Measurements from ENCODE around the gene ENAM. TPM values are rescaled to one million over a fixed set of nuclear protein-coding genes. Genes with fewer than 3 reads are reported as not detected.

The ENAM gene
- total RNA-seq, 1 donor from 2014 or later: 0.12 TPM

- Histone ChIP-seq H3K4me1 (no peaks in the 10 kb centered on the region), H3K36me3 (no peaks in the 10 kb centered on the region), H3K27ac (no peak overlapping the region), H3K4me3 (no peak overlapping the region), H3K9me3 (no peaks in the 10 kb centered on the region), H3K27me3 (ENCODE audit: low read depth) (no peaks in the 10 kb centered on the region)
- intact Hi-C loops (cut with DNase I): no loop called here
- TF ChIP-seq, protein P1, sequence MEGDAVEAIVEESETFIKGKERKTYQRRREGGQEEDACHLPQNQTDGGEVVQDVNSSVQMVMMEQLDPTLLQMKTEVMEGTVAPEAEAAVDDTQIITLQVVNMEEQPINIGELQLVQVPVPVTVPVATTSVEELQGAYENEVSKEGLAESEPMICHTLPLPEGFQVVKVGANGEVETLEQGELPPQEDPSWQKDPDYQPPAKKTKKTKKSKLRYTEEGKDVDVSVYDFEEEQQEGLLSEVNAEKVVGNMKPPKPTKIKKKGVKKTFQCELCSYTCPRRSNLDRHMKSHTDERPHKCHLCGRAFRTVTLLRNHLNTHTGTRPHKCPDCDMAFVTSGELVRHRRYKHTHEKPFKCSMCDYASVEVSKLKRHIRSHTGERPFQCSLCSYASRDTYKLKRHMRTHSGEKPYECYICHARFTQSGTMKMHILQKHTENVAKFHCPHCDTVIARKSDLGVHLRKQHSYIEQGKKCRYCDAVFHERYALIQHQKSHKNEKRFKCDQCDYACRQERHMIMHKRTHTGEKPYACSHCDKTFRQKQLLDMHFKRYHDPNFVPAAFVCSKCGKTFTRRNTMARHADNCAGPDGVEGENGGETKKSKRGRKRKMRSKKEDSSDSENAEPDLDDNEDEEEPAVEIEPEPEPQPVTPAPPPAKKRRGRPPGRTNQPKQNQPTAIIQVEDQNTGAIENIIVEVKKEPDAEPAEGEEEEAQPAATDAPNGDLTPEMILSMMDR (IDR thresholded peaks at IDR 0.05): no peak
- no peak for DNase-seq
- no peak for ATAC-seq
Measured at GRCh38 chr4:70624226-70624793, 4.2 kb upstream of the ENAM start.

- intact Hi-C loops (cut with DNase I): no loop called here
Measured at GRCh38 chr4:70627620-70628019, 924 bp upstream of the ENAM start.

DNA sequence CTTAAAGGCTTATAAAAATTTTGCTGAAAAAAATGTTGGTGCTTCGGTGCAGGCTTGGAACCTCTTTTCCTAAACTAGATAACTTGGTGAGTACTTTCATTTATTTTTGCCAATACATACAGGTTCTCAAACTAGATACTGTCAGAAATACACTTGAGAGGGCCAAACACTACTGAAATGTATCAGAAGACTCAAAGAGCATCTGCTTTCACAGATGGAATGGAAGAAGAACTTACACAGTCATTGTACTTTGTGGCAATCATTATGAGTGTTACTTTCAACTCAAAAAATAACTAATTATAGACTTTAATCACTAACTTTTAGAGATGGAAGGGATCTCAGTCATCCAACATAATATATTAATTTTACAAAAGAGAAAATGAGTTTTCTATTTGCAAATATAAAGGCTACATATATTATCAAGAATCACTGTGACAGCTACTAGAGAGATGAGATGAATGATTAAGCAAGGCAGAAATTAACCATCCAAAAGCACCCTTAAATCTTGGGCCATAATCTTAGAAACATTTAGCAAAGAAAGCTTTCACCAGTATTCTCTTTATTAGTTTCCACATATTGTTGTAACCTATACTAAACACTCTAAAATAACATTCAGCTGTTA lies 1.0 kb downstream of the ENAM start:
- DNase-seq (no peak), ATAC-seq (no peak)
- TF ChIP-seq, protein P1 (IDR thresholded peaks at IDR 0.05): no peak
- no peak overlapping the region for H3K27ac ChIP-seq
- intact Hi-C loops (cut with DNase I): no loop called here
- no peaks in the 10 kb centered on the region for H3K4me1 ChIP-seq
- H3K9me3 ChIP-seq: no peaks in the 10 kb centered on the region
- no peak overlapping the region for H3K4me3 ChIP-seq
- no peaks in the 10 kb centered on the region for H3K36me3 ChIP-seq
- no peaks in the 10 kb centered on the region for H3K27me3 ChIP-seq (ENCODE audit: low read depth)

More at GRCh38 chr4:70627620-70628019, 924 bp upstream of the ENAM start:
- no peak for ATAC-seq
- Histone ChIP-seq H3K4me3 (no peak overlapping the region), H3K27me3 (ENCODE audit: low read depth) (no peaks in the 10 kb centered on the region), H3K4me1 (no peaks in the 10 kb centered on the region), H3K9me3 (no peaks in the 10 kb centered on the region), H3K36me3 (no peaks in the 10 kb centered on the region), H3K27ac (no peak overlapping the region)
- DNase-seq: no peak
- TF ChIP-seq, protein P1 (IDR thresholded peaks at IDR 0.05): no peak

- Histone ChIP-seq H3K27ac (no peak overlapping the region), H3K27me3 (ENCODE audit: low read depth) (no peaks in the 10 kb centered on the region), H3K9me3 (no peaks in the 10 kb centered on the region), H3K4me3 (no peak overlapping the region), H3K4me1 (no peaks in the 10 kb centered on the region), H3K36me3 (no peaks in the 10 kb centered on the region)
- intact Hi-C loops (cut with DNase I): no loop called here
- ATAC-seq (no peak), DNase-seq (no peak)
- TF ChIP-seq, protein P1 (IDR thresholded peaks at IDR 0.05): no peak
Measured at GRCh38 chr4:70630162-70630561, 1.6 kb downstream of the ENAM start.

GRCh38 chr4:70632028-70632427 lies 3.5 kb downstream of the ENAM start:
- Histone ChIP-seq H3K4me3 (no peak overlapping the region), H3K27me3 (ENCODE audit: low read depth) (no peaks in the 10 kb centered on the region), H3K4me1 (no peaks in the 10 kb centered on the region), H3K27ac (no peak overlapping the region), H3K36me3 (no peaks in the 10 kb centered on the region), H3K9me3 (no peaks in the 10 kb centered on the region)
- ATAC-seq: no peak
- DNase-seq: no peak
- intact Hi-C loops (cut with DNase I): no loop called here
- TF ChIP-seq, protein P1 (IDR thresholded peaks at IDR 0.05): no peak

Measured in lower lobe of right lung (tissue), 2 donors.